Fibroblast of skin of scalp (primary cell): ENCODE measurements around the gene FTL.
A peak's percentile ranks its signal among the peaks of the same experiment; 100 is the strongest.

Source experiments
- DNase-seq: peaks from one replicate; pipeline ENCODE4 v3.0.0-alpha.2; 2013

Gene FTL

DNA sequence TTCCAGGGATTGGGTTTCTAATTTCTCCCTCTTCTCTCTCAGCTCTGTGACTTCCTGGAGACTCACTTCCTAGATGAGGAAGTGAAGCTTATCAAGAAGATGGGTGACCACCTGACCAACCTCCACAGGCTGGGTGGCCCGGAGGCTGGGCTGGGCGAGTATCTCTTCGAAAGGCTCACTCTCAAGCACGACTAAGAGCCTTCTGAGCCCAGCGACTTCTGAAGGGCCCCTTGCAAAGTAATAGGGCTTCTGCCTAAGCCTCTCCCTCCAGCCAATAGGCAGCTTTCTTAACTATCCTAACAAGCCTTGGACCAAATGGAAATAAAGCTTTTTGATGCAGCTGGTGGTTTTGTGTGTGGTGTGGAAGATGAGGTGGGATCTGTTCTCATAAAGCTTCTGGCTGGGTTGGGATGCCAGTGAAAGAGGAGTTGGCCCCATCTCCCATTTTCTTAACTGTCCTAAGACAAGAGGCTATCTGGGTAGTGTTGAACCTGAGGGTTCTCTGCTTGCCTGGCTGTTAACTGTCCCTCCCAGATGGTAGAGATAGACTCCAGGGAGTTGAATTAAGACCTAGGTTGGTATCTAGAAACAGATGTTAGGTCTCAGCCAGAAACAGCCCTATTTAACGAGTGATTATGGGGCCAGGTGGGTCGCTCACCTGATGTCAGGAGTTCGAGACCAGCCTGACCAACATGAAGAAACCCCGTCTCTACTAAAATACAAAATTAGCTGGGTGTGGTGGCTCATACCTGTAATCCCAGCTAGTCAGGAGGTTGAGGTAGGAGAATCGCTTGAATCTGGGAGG is 1.6 kb downstream of the FTL start:
- no peak for DNase-seq

DNA sequence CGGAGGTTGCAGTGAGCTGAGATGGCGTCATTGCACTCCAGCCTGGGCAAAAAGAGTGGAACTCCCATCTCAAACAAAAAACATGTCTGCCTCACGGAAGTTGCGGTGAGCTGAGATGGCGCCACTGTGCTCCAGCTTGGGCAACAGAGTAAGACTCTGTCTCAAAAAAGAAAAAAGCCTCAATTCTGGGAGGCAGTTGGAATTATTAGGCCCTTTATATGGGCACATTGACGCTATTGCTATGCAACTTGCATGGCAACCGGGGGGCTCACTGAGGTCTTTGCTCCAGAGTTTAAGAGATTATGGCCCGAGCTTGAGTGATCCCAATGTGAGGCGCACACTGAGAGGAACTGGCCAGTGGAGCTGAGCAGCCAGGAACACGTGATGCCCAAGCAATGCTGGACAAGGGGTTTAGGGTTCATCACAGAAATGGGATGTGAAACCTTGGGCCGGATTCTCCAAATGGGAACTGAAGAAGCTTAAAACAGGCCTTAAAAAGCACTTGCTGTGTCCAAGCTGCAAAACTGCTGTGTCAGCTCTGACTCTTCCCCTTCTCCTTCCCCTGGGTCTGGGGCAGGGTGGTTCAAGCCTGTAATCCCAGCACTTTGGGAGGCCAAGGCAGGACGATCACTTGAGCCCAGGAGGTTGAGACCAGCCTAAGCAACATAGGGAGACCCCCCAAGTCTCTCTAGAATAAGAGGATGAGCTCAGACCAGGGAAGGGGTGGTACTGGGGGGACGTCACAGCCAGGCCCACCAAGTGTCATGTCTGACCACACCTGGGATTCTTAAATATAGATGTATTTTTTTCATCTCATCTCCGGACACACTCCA is 2.5 kb downstream of the FTL start:
- DNase-seq: peak; percentile 50

DNA sequence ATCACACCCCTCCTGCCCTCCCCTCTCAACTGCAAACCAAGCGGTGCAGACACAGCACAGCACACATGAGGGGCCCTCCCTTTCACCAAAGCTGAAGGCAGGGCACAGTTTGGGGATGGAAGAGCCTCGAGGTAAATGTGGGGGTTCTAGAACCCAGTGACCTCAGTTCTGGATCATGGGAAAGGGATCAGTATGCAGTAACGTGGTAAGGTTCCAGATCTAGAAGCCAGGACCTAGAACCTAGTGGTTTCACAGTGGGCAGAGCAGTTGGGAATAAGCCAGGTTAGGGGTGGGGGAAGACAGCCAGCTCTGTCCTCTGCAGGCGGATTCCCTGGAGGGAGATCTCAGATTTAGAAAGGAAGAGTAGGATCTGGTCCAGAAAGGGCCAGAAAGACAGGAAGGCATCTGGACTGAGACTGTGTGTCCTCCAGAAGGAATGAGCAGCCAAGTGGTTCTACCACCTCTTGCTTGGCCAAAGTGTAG is 3.1 kb downstream of the FTL start:
- peak; percentile 44 for DNase-seq

DNA sequence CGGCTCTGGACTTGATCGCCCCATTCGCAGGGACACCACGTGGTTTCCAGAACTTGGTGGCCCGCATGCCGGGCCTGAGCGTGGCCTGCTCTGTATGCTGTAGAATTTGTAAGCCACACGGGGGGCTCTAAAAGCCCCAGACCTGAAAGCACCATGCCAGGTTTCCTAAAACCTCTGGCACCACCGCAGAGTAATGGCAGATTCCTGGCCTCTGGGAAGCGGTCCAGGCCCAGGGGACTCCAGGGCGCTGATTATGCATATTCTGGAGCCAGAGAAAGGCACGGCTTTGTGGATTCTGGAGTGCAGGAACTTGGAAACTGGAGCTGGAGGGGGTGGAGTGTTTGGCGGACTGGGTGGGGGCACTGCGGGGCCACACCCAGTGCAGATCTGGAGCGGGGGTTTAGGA is 3.7 kb downstream of the FTL start:
- no peak for DNase-seq

DNA sequence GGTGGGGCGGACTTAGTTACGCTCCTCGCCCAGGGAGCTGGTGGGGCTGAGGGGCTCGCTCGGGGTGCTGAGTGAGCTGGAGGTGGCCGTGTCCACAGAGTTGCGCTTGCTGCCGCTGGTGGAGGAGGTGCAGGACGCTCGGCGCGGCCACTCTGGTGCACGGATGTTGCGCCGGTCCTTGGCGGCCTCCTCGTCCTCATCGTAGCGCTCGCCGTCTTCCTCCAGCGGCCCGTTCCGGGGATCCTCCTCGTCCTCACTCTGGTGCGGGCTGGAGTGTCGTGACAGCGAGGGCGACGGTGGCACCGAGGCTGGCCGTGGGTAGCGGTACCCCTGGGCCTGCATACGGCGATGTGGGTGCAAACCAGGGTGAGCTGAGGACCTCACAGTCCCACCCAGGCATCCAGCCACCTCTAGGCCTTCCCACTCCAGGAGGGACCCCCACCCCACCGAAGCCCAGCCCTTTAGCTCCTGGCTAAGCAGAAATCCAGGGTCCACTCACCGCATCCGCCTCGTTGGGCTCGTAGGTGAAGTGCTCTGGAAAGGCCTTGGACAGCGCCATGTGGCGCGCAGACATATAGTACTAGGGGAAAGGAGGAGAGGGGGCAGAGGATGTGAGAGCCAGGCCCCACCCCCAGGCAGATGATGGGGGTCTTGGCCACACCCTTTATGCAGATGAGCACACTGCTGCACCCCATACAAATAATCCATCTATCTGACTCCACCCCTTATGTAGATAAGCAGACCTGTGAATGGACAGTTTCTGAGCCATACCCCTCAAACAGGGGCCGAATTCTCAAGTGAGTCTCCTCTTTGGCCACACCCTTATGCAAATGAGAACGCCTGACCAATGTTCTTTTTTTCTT is 4.4 kb downstream of the FTL start:
- DNase-seq: peak; percentile 21

DNA sequence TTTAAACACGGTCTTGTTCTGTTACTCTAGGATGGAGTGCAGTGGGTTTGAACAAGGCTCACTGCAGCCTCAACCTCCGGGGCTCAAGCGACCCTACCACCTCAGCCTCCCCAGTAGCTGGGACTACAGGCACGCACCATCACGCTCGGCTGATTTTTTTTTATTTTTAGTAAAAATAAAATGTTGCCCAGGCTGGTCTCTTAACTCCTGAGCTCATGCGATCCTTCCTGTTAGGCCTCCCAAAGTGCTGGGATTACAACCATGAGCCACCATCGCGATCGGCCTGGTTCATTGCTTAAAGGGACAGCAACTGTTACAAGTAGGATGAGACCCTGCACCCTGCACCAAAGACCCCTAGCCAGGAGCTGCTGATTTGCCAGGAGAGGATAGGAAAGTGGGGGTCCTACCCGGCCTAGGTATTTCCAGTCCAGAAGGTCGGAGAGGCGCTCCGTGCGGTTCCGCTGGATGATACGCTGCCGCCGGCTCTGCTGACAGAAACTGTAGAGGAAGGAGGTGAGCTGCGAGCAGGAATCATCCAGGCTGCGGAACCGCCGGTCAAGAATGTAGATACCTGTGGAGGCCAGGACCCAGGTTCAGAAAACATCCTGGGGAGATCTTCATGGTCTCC is 5.1 kb downstream of the FTL start:
- no peak for DNase-seq

DNA sequence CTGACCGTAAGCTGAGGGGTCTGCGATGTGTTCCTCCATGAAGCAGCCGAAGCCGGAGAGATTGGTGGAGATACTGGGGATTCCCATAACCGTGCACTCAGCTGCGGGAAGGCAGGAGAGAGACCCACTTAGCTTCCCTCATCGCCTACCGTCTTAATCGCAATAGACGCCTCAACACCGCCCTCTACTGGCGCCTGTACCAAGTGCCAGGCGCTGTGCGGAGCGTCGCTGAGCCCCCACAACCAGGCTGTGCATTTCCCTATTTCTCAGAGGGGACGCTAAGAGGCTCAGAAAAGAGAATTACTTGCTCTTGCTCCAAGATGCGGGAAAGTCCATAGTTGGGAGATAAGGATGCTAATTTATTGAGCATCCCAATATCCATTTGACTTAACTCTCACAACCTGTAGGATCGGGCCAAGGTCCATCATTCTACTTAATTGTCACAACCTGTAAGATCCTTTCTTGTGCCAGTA is 5.8 kb downstream of the FTL start:
- peak; percentile 73 for DNase-seq

DNA sequence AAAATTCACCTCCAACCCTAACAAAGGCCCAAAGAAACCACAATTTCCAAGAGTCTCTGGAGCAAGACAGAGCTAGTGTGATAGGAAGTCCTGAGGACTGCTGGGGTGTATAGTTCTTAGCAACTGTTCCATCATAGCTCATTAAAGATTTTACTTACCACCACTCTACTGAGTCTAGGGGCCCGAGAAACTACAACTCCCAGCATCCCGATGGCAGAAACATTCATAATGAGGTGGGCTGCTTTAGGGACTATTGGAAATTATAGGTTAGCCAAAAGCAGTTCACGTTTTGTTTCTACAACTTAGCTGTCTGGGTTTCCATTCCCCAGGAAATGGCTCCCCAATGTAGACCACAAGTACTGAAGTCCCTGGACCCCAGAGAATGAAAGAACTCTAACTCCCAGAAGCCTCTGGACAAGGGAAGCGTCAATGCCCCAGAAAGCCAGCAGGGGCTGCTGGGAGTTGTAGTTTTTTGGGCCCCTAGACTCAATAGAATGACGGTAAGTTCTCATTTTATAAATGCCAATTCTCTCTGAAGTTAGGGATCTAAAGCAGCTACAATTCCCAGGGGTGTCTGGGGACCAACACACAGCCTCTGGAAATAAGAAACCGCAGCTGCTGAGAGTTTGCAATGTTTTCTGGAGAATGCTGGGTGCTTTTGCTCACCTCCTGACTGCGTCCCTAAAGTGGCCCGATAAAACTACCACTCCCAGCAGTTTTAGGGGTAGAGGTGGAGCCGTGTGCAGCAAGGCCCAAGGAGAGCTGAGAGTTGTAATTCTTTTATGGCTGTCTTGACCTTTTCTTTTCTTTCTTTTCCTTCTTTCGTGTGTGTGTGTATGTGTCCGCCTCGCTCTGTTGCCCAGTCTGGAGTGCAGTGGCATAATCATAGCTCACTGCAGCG is 11.1 kb downstream of the FTL start:
- no peak for DNase-seq

DNA sequence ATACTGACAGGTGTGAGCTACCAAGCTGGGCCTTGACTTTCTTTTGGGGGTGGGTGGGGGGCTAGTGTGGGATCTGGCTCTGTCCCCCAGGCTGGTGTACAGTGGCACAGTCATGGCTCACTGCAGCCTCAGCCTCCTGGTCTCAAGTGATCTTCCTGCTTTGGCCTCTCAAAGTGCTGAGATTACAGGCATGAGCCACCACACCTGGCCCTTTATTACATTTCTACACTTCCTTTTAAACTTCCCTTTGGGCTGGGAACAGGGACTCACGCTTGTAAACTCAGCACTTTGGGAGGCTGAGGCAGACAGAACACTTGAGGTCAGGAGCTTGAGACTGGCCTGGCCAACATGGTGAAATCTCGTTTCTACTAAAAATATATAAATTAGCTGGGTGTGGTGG is 12.0 kb downstream of the FTL start:
- no peak for DNase-seq

DNA sequence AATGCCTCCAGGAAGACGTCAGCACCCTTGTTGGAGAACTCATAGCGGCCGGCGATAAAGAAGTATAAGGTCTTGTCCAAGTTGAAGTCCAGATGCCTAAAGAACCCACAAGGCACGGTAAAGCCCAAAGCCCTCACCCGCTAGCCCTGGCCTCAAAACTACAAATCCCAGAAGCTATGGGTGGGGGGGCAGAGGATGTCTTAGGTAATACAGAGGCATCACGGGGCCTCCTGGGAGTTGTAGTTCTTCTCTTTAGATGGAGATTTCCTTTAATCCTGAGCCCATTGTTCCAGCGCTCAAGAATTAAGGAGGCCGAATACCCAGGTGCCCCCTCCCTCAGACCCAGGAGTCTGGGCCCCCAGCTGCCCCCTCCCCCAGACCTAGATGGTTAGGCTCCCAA is 17.2 kb downstream of the FTL start:
- no peak for DNase-seq

DNA sequence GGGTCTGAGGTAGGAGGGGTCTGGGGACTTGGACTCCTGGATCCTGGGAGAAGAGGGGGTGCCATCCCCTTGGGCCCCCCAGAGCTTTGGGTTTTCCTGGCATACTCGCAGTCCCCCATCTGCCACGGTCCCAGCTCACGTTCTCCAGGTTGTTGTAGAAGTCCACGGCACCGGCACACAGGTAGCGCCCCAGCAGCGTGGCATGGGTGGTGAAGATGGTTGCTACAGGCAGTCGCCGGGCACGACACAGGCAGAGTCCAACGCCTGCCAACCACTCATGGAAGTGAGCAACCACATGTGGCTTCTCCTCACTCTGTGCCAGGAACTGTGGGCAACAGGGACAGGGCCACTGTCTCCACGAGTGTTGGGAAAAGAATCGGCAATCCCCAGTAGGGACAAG is 20.6 kb downstream of the FTL start:
- no peak for DNase-seq

DNA sequence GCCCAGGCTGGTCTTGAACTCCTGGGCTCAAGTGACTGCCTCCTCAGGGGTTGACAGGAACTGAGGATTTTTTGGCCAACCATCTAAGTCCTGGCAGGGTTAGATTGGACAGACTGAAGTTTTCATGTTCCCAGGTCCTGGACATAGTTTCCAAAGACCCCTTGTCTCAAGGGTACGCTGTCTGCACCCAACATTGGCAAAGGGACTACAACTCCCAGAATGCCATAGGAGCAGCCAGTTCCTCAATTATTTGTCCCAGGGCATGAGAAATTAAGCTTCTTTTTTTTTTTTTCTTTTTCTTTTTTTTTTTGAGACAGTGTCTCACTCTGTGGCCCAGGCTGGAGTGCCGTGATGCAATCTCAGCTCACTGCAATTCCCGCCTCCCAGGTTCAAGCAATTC is 21.1 kb downstream of the FTL start:
- DNase-seq: no peak

DNA sequence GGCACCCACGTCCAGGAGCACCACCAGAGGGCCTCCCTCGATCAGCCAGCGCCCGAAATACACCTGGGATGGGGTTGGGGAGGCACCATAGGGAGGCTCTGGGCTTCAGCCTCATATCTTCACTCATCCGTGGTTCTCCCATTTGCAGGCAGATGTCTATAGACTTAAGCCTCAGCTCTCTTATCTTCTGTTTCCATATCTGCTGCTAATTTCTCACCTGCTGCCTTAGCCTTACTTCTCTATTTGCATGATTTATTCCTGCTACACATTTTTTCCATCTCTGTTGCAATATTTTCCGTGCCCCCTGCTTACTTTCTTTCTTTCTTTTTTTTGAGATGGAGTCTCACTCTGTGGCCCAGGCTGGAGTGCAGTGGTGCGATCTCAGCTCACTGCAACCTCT is 22.2 kb downstream of the FTL start:
- DNase-seq: no peak

DNA sequence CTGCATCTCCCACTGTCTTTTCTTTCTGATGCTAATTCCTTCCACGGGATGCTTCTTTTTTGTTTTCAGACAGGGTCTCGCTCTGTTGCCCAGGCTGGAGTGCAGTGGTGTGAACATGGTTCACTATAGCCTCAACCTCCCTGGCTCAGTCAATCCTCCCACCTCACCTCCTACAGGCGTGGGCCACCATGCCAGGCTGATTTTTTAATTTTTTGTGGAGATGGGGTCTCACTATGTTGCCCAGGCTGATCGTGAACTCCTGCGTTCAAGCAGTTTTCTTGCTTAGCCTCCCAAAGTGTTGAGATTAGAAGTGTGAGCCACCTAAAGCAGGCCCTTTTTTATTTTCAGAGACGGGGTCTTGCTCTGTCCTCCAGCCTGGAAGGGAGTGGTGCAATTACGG is 23.2 kb downstream of the FTL start:
- no peak for DNase-seq

DNA sequence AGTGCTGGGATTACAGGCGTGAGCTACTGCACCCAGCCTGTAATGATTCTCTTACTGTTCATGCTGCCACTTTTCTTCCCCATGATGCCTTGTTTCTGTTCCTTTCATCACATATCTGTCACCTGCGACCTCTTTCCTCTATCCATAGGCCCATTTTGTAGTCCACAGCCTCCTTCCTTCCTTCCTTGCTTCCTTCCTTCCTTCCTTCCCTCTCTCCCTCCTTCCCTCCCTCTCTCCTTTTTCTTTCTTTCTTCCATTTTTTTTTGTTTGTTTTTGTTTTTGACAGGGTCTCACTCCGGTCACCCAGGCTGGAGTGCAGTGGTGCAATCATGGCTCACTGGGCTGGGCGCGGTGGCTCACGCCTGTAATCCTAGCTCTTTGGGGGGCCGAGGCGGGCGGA is 23.8 kb downstream of the FTL start:
- DNase-seq: no peak

DNA sequence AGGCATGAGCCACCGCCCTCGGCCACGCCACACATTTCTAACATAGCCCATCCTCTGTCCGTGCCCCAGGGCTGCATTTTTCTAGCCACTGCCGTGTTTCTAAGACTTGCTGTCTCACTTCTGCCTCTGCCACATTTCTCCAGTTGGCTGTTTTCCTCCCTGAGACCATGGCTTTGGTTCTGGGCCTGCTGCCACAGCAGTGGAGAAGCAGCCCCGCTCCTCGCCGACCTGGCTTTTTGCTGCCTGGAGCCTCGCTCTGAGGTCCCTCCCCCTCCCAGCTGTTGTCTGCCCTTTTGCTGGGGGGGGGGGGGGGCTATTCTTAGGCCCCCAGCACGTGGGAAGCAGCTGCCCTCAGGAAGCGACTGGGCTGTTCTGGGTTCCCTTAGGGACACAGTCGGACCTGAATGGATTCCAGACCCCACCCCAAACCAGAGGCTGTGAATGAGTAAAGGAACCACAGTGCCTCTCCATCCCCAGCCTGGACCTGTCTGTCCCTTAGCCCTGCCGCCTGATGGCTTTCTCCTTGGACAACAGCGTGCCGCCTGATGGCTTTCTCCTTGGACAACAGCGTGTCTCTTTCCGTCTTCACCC is 24.7 kb downstream of the FTL start:
- no peak for DNase-seq

DNA sequence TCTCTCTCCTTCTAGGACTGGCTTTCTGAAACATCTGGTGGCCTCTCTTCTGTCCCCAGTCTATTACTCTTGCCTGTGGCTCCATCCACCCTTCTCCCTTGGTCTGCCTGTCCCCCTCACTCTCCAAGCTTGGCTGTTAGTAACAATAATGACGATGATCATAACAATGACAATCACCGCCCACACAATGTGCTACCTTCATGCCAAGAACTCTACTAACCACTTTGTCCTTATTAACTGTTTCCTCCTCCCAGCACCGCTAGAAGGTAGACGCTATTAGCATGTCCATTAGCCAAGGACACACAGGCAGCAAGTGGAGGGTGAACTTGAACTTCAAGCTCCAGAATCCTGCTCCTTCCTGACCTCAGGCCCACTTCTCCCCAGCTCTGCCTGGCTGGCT is 25.3 kb downstream of the FTL start:
- no peak for DNase-seq

DNA sequence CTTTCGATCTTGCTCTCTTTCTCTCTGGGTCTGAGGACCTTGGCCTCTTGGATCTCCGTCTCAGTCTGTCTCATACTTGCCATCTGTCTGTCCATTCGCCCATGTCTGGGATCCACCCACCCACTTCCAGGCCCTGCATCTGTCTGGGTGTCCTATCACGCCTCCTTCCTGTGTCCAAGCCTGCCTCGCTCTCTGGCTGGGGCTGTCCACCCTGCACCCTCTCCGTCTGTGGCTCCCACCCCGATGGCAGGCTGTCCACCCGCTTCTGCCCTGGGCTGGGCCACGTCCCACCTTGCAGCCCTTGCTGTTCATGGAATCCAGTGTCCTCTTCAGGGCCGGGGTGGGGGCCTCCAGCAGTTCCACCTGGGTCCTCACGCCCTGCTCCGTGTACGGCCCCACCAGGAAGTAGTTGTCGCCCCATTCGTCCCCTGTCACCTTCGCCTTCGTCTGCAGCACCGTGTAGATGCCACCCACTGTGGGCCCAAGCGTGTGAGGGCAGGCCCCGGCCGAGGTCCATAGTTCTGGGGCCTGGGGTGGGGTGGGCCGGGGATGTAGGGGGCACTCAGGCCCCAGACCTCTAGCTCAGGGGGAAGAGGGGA is 26.0 kb downstream of the FTL start:
- DNase-seq: no peak

DNA sequence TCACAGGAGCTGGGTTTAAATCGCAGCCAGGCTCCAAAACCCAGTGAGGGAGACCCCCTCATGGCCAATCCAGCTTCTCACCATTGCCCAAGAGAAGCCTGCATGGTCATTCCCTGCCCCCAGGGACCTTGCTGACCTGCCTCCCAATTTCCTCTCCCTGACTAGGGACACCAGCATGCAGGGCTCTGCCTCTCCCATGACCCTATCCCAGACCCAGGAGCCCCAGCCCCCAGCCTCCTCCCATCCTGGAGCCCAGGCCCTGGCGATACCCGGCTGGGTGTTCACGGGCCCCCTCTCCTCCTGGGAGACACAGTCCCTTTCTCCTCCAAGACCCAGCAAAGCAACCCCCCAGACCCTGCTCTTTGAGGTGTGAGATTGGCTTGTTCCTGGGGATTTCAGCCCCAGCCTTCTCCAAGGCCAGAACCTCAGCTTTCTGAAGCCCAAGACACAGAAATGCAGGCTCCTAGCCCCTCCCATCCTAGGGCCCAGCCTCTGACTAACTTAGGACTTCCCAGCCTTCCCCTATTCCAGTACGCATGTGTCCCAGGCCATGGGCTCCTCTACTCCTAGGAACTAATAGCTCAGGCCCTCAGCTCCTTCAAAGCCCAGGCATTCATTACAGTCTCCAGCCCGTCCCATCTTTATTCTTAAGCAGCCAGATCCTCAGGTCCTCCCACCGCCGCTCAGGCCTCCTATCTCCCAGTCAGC is 26.9 kb downstream of the FTL start:
- DNase-seq: peak; percentile 82
